GM13977 (cell line): ENCODE measurements around the gene KIF26B.

Experiments
- DNase-seq: peaks from one replicate; pipeline ENCODE4 v3.0.0; 2012; ENCODE audit warnings: low spot score
- CTCF ChIP-seq: IDR thresholded peaks from 2 replicates; pipeline ENCODE4 v1.5.1; 2012; ENCODE audit warnings: mild to moderate bottlenecking, control low read depth; ENCODE audit not compliant: insufficient read depth; ENCODE audit errors: extremely low read depth, missing control alignments
- in situ Hi-C: fragments of 300-500 bp; cut with MboI; formaldehyde crosslinking; loops from one replicate; pipeline ENCODE4 v1.12.0; 2022; ENCODE audit warnings: low sequenced_read_pairs, low pct_unique_long_range_greater_than_20kb, mixed read lengths, inconsistent platforms; ENCODE audit not compliant: unreplicated experiment

Gene KIF26B

GRCh38 chr1:245380790-245381535 is 226.2 kb downstream of the KIF26B start:
- DNase-seq: no peak
- TF ChIP-seq CTCF: peak; percentile 23
- in situ Hi-C loops: no loop called here

- DNase-seq: no peak
- no peak for TF ChIP-seq CTCF
- in situ Hi-C loops: no loop called here
These were observed 228.2 kb downstream of the KIF26B start for GRCh38 chr1:245382981-245383380.

- no peak for DNase-seq
- TF ChIP-seq CTCF: no peak
- in situ Hi-C loops: no loop called here
These were observed 228.9 kb downstream of the KIF26B start for GRCh38 chr1:245383396-245384330.

- no peak for DNase-seq
- no peak for TF ChIP-seq CTCF
- in situ Hi-C loops: no loop called here
These were observed 231.6 kb downstream of the KIF26B start for GRCh38 chr1:245386297-245386971.

- DNase-seq: no peak
- in situ Hi-C loops: no loop called here
- no peak for TF ChIP-seq CTCF
These were observed 233.9 kb downstream of the KIF26B start for GRCh38 chr1:245388687-245389086.

- DNase-seq: no peak
- in situ Hi-C loops: no loop called here
- TF ChIP-seq CTCF: no peak
These were observed 235.1 kb downstream of the KIF26B start for GRCh38 chr1:245389873-245390272.
